Ovary (tissue), 3 donors: ENCODE measurements around the gene PRPF40B.

Experiments used
- CTCF ChIP-seq, 3 donors: fragments of 450-650 bp in 2 of 3; fragments of 200-600 bp in 1 of 3; IDR thresholded peaks; one replicate each; pipeline versions ENCODE4 v1.5.1 to v1.8.0; 2016 to 2022; ENCODE audit warnings: antibody characterized with exemption in 3 of 3, mild to moderate bottlenecking in 1 of 3
- EP300 ChIP-seq: sonication (generic); formaldehyde crosslinking; IDR thresholded peaks from one replicate; pipeline ENCODE4 v1.6.1; 2017; ENCODE audit warnings: antibody characterized with exemption
- POLR2A ChIP-seq: fragments of 450-650 bp; IDR thresholded peaks from one replicate; pipeline ENCODE4 v1.6.1; 2017; ENCODE audit warnings: antibody characterized with exemption, mild to moderate bottlenecking, moderate library complexity
- donor health status: DM: no; HTN: no; CAD: no.

GRCh38 chr12:49649445-49649844 lies 26.1 kb downstream of the PRPF40B start:
- TF ChIP-seq POLR2A = no peak
- TF ChIP-seq CTCF (IDR thresholded peaks at IDR 0.05) = no peak
- no peak for TF ChIP-seq EP300
